Measurements from ENCODE around the gene ZNF576. TPM values are rescaled to one million over a fixed set of nuclear protein-coding genes. Genes with fewer than 3 reads are reported as not detected.

The ZNF576 gene
- total and polyA plus RNA-seq, 2 of the 13 experiments (the other 11 are each of a cell fraction or from before 2014, with no cell fraction given): 7.2 to 9.6 TPM

DNA sequence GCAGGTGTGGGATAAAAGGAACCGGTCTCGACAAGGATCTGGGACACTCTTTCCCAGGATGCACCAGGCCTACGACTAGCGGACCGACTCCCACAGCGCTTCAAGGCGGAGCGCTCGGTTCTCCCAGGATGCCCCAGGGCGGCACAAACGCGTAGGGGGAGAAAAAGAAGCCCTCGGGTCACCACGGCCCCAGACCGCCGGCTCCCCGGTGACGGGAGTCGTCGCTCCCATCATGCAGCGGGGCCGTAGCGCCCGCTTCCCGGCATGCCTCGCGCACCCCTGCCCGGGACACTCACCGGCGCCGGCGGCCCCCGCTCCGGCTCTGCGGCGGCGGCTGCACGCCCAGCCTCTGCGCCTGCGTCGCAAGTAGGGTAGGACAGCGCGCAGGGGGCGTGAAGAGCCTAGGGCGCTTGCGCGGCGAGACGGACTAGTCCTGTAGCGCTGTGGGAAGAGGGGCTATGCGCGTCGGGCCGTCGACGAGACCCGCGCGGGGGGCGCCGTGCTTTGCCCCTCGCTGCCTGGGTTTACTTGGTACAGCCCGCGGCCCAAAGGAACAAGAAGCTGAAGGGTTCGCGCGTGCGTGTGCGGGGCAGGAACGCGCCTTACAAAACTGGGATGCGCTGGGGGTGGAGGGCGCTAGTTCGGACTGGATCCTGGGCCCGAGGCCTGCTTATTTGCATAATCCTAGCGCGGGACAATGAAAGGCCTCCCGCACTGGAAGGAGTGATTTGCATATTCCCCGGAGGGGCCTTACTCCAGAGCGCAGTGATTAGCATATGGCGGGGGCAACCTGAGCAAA lies 23.1 kb downstream of the ZNF576 start, which contains the start of gene ZNF428 (continued):
- TF ChIP-seq, protein P1, sequence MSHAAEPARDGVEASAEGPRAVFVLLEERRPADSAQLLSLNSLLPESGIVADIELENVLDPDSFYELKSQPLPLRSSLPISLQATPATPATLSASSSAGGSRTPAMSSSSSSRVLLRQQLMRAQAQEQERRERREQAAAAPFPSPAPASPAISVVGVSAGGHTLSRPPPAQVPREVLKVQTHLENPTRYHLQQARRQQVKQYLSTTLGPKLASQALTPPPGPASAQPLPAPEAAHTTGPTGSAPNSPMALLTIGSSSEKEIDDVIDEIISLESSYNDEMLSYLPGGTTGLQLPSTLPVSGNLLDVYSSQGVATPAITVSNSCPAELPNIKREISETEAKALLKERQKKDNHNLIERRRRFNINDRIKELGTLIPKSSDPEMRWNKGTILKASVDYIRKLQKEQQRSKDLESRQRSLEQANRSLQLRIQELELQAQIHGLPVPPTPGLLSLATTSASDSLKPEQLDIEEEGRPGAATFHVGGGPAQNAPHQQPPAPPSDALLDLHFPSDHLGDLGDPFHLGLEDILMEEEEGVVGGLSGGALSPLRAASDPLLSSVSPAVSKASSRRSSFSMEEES (CRISPR knock-in tag; IDR thresholded peaks at IDR 0.05): no peak; the same call in 1 of the 2 replicates
- TF ChIP-seq KDM5A (IDR thresholded peaks at IDR 0.05; ENCODE audit: borderline replicate concordance, low read length) (peak; percentile 51; the same call in 1 of the 2 replicates), PHF21A (CRISPR knock-in tag; IDR thresholded peaks at IDR 0.05) (peak; percentile 94), TCF7 (IDR thresholded peaks at IDR 0.05; ENCODE audit: low read depth) (0 out of 2 replicates have a peak, but pooled peaks have one; percentile 18), ZMYM2 (CRISPR knock-in tag; IDR thresholded peaks at IDR 0.05) (0 out of 2 replicates have a peak, but pooled peaks have one; percentile 7), POLR2G (IDR thresholded peaks at IDR 0.05; ENCODE audit: low read depth, low read length) (peak; percentile 89), IKZF4 (CRISPR knock-in tag; IDR thresholded peaks at IDR 0.05; ENCODE audit: borderline replicate concordance, low read depth, not compliant biosample characterization) (peak; percentile 57), SMARCC2 (IDR thresholded peaks at IDR 0.05) (no peak), SIN3A (IDR thresholded peaks at IDR 0.05; ENCODE audit: borderline replicate concordance, low read depth, low read length) (peak; percentile 35; the same call in 1 of the 2 replicates), ZNF605 (CRISPR knock-in tag; IDR thresholded peaks at IDR 0.05) (peak; percentile 73), IRF2 (CRISPR knock-in tag; IDR thresholded peaks at IDR 0.05) (peak; percentile 35; the same call in 1 of the 2 replicates), EZH2 (conservative IDR thresholded peaks at IDR 0.05; ENCODE audit: low read depth, low read length) (no peak), EEA1 (CRISPR knock-in tag; IDR thresholded peaks at IDR 0.05; ENCODE audit: borderline replicate concordance) (0 out of 2 replicates have a peak, but pooled peaks have one; percentile 29), ARNT2 (CRISPR knock-in tag; IDR thresholded peaks at IDR 0.05; ENCODE audit: low read depth) (no peak; the same call in 1 of the 2 replicates)
- TF ChIP-seq, protein P2, sequence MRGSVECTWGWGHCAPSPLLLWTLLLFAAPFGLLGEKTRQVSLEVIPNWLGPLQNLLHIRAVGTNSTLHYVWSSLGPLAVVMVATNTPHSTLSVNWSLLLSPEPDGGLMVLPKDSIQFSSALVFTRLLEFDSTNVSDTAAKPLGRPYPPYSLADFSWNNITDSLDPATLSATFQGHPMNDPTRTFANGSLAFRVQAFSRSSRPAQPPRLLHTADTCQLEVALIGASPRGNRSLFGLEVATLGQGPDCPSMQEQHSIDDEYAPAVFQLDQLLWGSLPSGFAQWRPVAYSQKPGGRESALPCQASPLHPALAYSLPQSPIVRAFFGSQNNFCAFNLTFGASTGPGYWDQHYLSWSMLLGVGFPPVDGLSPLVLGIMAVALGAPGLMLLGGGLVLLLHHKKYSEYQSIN (CRISPR knock-in tag; IDR thresholded peaks at IDR 0.05; ENCODE audit: borderline replicate concordance): no peak
- TF ChIP-seq, protein P3, sequence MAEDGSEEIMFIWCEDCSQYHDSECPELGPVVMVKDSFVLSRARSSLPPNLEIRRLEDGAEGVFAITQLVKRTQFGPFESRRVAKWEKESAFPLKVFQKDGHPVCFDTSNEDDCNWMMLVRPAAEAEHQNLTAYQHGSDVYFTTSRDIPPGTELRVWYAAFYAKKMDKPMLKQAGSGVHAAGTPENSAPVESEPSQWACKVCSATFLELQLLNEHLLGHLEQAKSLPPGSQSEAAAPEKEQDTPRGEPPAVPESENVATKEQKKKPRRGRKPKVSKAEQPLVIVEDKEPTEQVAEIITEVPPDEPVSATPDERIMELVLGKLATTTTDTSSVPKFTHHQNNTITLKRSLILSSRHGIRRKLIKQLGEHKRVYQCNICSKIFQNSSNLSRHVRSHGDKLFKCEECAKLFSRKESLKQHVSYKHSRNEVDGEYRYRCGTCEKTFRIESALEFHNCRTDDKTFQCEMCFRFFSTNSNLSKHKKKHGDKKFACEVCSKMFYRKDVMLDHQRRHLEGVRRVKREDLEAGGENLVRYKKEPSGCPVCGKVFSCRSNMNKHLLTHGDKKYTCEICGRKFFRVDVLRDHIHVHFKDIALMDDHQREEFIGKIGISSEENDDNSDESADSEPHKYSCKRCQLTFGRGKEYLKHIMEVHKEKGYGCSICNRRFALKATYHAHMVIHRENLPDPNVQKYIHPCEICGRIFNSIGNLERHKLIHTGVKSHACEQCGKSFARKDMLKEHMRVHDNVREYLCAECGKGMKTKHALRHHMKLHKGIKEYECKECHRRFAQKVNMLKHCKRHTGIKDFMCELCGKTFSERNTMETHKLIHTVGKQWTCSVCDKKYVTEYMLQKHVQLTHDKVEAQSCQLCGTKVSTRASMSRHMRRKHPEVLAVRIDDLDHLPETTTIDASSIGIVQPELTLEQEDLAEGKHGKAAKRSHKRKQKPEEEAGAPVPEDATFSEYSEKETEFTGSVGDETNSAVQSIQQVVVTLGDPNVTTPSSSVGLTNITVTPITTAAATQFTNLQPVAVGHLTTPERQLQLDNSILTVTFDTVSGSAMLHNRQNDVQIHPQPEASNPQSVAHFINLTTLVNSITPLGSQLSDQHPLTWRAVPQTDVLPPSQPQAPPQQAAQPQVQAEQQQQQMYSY (CRISPR knock-in tag; IDR thresholded peaks at IDR 0.05): peak; percentile 71; the same call in 1 of the 2 replicates
- TF ChIP-seq, protein P4, sequence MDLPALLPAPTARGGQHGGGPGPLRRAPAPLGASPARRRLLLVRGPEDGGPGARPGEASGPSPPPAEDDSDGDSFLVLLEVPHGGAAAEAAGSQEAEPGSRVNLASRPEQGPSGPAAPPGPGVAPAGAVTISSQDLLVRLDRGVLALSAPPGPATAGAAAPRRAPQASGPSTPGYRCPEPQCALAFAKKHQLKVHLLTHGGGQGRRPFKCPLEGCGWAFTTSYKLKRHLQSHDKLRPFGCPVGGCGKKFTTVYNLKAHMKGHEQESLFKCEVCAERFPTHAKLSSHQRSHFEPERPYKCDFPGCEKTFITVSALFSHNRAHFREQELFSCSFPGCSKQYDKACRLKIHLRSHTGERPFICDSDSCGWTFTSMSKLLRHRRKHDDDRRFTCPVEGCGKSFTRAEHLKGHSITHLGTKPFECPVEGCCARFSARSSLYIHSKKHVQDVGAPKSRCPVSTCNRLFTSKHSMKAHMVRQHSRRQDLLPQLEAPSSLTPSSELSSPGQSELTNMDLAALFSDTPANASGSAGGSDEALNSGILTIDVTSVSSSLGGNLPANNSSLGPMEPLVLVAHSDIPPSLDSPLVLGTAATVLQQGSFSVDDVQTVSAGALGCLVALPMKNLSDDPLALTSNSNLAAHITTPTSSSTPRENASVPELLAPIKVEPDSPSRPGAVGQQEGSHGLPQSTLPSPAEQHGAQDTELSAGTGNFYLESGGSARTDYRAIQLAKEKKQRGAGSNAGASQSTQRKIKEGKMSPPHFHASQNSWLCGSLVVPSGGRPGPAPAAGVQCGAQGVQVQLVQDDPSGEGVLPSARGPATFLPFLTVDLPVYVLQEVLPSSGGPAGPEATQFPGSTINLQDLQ (CRISPR knock-in tag; IDR thresholded peaks at IDR 0.05): no peak; the same call in 1 of the 2 replicates
- TF ChIP-seq, protein P5, sequence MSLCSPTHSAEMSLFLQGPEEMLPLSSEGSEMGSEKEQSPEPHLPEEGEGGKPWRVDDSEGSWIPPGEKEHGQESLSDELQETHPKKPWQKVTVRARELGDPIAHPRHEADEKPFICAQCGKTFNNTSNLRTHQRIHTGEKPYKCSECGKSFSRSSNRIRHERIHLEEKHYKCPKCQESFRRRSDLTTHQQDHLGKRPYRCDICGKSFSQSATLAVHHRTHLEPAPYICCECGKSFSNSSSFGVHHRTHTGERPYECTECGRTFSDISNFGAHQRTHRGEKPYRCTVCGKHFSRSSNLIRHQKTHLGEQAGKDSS (CRISPR knock-in tag; IDR thresholded peaks at IDR 0.05; ENCODE audit: borderline replicate concordance, low read depth): 0 out of 2 replicates have a peak, but pooled peaks have one; percentile 14
